Measurements from ENCODE around the gene MYOCOS. TPM values are rescaled to one million over a fixed set of nuclear protein-coding genes. Genes with fewer than 3 reads are reported as not detected.
"Not testable (repeated sequence)": the region's sequence is repeated elsewhere in the genome, so short reads cannot be mapped to it uniquely, and the experiment has no call there.

MYOCOS gene
- total and polyA plus RNA-seq, 10 donors, result not detected

- Histone ChIP-seq H3K4me3 (peak overlapping the region in 2 of 8 donors; percentile 24 to 39), H3K9me3 (no peaks in the 10 kb centered on the region), H3K27ac (peak overlapping the region in 4 of 8 donors; percentile 17 to 68 (median 42)), H3K4me1 (peaks cover 0 to 18% (median 9%) of the 10 kb centered on the region in 6 donors), H3K36me3 (no peaks in the 10 kb centered on the region), H3K27me3 (replicated peaks in 1 of 7) (peaks cover 0 to 29% (median 0%) of the 10 kb centered on the region in 7 donors)
- 53 to 67% (median 58%) methylated on average over 6 of the region's 6 CpGs for WGBS, 5 donors
- no peak for DNase-seq
- no peak for TF ChIP-seq CTCF (IDR thresholded peaks at IDR 0.05 in 8 of 11, conservative IDR thresholded peaks at IDR 0.05 in 3 of 11)
- no peak for TF ChIP-seq POLR2A (IDR thresholded peaks at IDR 0.05)
- TF ChIP-seq POLR2AphosphoS5 (IDR thresholded peaks at IDR 0.05), result no peak
- intact Hi-C loops (cut with DNase I; ENCODE audit: low total_unique reads), result no loop called here
These were observed 33.7 kb downstream of the MYOCOS start for GRCh38 chr1:171655746-171656116.

GRCh38 chr1:171656206-171656605, 34.2 kb downstream of the MYOCOS start:
- H3K27ac ChIP-seq, result not testable (repeated sequence)

GRCh38 chr1:171661076-171661650, 39.1 kb downstream of the MYOCOS start:
- intact Hi-C loops (cut with DNase I; ENCODE audit: low total_unique reads), result no loop called here
- Histone ChIP-seq H3K4me1 (no peaks in the 10 kb centered on the region), H3K4me3 (no peak overlapping the region), H3K36me3 (no peaks in the 10 kb centered on the region), H3K27me3 (replicated peaks in 1 of 7) (peaks cover 0 to under 1% (median 0%) of the 10 kb centered on the region in 7 donors), H3K9me3 (no peaks in the 10 kb centered on the region), H3K27ac (no peak overlapping the region)
- TF ChIP-seq POLR2AphosphoS5 (IDR thresholded peaks at IDR 0.05), result no peak
- no peak for TF ChIP-seq POLR2A (IDR thresholded peaks at IDR 0.05)
- TF ChIP-seq CTCF (IDR thresholded peaks at IDR 0.05 in 8 of 11, conservative IDR thresholded peaks at IDR 0.05 in 3 of 11), result no peak
- no peak for DNase-seq
- 93 to 96% (median 94%) methylated on average over 5 of the region's 5 CpGs for WGBS, 5 donors

More at GRCh38 chr1:171656206-171656605, 34.2 kb downstream of the MYOCOS start:
- WGBS, 5 donors, result 93 to 99% (median 97%) methylated on average over 9 of the region's 9 CpGs
- H3K36me3 ChIP-seq; H3K9me3 ChIP-seq; intact Hi-C loops (cut with DNase I; ENCODE audit: low total_unique reads); H3K4me3 ChIP-seq; DNase-seq: not testable (repeated sequence)
- peaks cover 0 to 29% (median 0%) of the 10 kb centered on the region in 7 donors for H3K27me3 ChIP-seq (replicated peaks in 1 of 7)
- H3K4me1 ChIP-seq, result peaks cover 0 to 18% (median 9%) of the 10 kb centered on the region in 6 donors

GRCh38 chr1:171663036-171663853, 41.2 kb downstream of the MYOCOS start:
- Histone ChIP-seq H3K27me3 (replicated peaks in 1 of 7) (no peaks in the 10 kb centered on the region), H3K27ac (no peak overlapping the region), H3K9me3 (no peaks in the 10 kb centered on the region), H3K36me3 (no peaks in the 10 kb centered on the region), H3K4me3 (no peak overlapping the region), H3K4me1 (no peaks in the 10 kb centered on the region)
- intact Hi-C loops (cut with DNase I; ENCODE audit: low total_unique reads), result no loop called here
- no peak for TF ChIP-seq POLR2AphosphoS5 (IDR thresholded peaks at IDR 0.05)
- no peak for TF ChIP-seq CTCF (IDR thresholded peaks at IDR 0.05 in 8 of 11, conservative IDR thresholded peaks at IDR 0.05 in 3 of 11)
- TF ChIP-seq POLR2A (IDR thresholded peaks at IDR 0.05), result no peak
- DNase-seq, result no peak
- WGBS, 5 donors, result 85 to 94% (median 90%) methylated on average over 7 of the region's 7 CpGs

Measured in spleen (tissue), 11 donors.